GM11168 (cell line): ENCODE results near the gene ZIC5.

ENCODE experiments used
- in situ Hi-C: fragments of 300-500 bp; cut with MboI; formaldehyde crosslinking; loops from one replicate; pipeline ENCODE4 v1.12.0; 2022; ENCODE audit warnings: low sequenced_read_pairs; ENCODE audit not compliant: unreplicated experiment

ZIC5 gene

GRCh38 chr13:99977912-99978798, 6.6 kb upstream of the ZIC5 start:
- in situ Hi-C loops, result no loop called here

DNA sequence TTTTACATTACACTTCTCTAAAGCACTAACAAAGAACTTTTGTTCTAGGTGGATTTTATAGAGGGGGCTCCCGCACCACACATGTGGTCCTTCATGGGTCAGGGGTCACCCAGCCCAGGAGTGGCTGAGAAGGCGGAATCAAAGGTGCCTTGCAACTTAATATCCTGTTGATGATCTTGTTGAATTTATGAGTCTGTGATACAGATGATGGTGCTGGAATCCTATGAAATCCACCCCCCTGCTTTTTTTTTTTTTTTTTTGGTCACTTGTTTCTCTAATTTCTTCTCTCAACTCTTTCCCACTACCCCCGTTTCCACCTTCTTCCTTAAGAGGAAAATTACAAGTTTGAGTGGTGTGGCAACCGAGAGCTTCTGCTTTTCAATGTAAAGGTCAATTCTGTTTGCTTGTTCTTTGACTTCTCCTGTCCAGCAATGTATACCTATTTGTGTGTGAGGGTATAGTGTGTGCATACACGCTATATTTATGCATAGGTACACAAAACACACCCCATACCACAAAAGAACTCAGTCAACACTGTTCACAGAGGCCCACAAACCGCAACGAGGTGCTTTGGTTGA, 5.9 kb upstream of the ZIC5 start:
- in situ Hi-C loops, result no loop called here

DNA sequence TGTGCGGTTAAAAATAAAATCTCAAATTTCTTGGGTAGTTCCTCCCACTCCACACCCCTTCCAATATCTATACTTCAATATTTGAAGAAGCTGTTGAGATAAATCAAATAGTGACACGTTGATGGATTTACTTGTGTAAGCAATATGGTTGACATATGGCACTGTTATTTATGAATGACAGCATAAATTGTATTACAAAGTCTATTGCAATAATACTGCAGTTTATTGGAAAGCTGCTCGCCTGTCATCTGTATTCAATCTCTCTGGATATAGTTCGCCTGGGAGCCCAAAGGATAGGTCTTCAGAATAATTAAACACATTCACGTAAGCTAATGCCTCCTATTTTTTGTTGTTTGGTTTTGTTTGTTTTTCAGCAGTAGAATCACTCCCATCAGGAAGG, 5.0 kb upstream of the ZIC5 start:
- in situ Hi-C loops, result no loop called here

DNA sequence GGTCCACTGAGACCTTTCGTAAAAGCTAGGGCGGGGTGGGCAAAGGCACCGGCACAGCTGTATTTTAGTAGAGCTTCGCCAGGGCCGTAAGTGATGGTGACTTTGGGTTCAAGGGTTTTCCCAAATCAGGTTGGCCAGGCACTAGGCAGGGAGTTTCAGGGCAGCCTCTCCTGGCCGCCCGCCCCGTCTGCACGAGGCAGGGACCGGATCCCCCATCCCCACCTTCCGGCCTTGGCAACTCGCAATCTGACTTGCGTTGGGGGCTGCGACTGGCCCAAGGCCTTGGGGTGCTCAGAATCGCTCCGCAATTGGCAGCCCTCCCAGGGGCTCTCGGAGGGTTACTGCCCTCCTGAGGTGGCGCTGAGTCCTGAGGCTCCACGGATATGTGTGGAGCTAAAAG, 4.1 kb upstream of the ZIC5 start:
- in situ Hi-C loops, result no loop called here

DNA sequence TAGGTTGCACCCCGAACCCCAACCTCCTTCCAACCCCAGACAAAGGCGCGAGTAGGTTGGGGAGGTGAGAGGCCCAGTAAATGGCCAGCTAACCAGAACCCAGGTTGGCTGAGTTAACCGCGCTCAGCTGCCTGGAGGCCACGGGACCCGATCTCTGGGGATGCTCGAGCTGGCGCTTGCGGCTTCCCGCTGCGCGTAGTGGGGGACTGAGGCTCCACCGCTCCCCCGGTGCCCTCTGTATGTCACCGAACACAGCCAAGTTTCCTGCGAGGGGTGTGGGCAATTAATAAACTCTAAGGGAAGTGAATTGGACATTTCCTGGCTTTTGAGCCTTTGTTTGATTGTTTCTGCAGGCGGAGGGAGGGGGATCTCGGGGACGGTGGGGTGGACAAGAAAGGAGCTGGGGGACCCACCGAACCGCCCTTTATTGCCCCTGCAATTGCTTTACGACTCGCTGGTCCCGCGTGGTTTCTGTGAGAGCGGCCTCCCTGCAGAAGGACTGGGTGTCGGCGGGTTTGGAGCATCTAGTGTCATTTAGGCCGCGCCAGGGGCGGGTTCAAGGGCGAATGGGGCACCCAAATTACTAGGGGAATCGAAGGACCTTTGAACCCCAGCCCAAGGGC, 3.5 kb upstream of the ZIC5 start:
- in situ Hi-C loops, result no loop called here

- in situ Hi-C loops, result no loop called here
These were observed 2.9 kb upstream of the ZIC5 start for GRCh38 chr13:99974296-99974938.

DNA sequence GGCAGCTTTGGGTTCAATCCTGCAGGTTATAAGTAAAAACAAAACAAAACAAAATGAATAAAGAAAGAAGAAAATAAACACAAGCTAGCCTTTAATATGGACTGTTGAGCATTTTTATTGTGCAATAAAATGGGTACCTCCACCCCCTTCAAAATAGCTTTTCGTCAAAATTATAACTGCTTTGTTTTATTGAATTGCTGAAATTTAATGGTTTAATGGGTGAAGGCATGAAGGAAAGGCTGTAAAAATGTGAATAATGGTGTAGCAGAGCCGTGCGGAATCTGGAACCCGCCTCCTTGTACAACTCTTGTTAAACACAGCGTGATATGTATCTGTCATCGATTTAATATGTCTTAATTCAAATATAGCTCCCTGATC, 2.2 kb upstream of the ZIC5 start:
- in situ Hi-C loops, result no loop called here

DNA sequence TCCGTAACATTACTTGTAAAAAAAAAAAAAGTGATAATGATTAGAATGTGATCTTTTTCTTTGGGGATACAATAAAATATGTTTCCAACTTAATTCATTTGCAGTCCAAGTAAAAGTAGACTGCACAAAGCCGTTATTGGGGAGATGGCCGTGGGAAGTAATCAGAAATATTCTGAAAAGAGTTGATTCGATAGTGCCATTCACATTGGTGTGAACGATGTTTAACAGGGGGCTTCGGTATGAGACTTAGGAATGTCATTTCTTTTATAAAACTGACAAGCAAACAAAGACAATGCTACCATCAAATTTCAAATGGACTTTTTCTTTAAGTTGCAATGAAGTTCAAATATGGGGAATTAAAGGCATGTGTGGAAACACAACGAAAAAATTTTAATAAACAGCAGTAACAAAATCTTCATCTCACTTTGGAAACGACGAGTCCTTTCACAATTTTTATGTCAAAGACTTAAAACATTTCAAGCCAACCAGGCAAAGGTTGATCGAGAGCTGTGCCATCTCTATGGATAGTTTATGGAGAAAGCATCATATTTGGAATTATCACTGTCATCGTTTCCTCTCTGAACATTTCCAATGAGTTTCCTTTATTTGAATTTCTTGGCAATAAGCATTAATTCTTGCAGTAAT, 1.7 kb upstream of the ZIC5 start:
- in situ Hi-C loops, result no loop called here

DNA sequence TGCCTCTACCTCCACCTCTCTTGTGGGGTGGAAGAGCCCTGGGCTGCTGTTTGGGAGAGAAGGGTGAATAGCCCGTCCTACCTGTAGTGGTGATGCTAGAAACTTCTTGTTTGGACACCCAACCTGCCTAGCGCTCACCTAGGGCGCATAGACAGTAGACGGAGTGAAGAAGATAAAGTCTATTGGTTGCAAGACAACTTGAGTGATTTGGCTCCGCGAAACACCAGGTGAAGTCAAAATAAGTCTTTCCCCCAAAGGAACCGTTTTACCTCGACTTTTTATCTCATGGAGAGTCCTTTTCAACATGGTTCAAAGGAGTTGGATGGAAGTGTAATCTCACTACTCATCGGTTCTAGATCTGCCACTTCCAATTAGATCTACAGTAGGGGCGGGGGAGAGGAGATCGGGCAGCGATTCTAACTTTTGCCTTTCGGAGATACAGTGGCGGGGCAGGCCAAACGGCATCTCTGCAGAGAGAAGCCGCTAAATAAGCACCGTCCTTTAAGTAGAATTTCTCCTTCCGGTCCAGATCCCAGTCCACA, 694 bp upstream of the ZIC5 start:
- in situ Hi-C loops, result no loop called here

GRCh38 chr13:99970651-99971575, 654 bp downstream of the ZIC5 start:
- in situ Hi-C loops, result no loop called here

GRCh38 chr13:99969919-99970650, 1.5 kb downstream of the ZIC5 start:
- in situ Hi-C loops, result no loop called here

DNA sequence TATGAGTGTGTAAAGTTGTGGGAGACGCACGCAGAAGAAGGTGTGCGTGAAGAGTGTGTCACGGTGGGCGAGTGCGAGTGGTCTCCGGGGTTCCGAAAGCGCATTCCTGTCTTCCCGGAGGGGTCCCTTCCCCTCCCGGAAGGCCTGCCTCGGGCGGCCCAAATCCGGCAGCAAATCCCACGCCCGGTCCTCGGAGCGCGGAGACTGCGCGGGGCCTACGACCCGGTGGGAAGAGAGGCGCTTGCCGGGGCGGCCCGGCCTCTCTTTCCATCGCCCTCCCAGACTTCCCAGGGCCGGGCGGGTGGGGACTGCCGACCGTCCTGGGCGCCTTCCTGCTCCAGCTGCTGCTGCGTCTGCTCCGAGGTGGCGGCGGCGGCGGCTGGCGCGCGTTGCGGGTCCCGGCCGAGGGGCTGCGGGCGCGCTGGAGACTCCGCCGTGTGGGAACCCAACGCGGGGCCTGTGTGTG, 2.1 kb downstream of the ZIC5 start:
- in situ Hi-C loops, result no loop called here

GRCh38 chr13:99968521-99969452, 2.8 kb downstream of the ZIC5 start:
- in situ Hi-C loops, result no loop called here

- in situ Hi-C loops, result no loop called here
These were observed 3.6 kb downstream of the ZIC5 start for GRCh38 chr13:99967869-99968520.

GRCh38 chr13:99967498-99967868, 4.1 kb downstream of the ZIC5 start:
- in situ Hi-C loops, result no loop called here

DNA sequence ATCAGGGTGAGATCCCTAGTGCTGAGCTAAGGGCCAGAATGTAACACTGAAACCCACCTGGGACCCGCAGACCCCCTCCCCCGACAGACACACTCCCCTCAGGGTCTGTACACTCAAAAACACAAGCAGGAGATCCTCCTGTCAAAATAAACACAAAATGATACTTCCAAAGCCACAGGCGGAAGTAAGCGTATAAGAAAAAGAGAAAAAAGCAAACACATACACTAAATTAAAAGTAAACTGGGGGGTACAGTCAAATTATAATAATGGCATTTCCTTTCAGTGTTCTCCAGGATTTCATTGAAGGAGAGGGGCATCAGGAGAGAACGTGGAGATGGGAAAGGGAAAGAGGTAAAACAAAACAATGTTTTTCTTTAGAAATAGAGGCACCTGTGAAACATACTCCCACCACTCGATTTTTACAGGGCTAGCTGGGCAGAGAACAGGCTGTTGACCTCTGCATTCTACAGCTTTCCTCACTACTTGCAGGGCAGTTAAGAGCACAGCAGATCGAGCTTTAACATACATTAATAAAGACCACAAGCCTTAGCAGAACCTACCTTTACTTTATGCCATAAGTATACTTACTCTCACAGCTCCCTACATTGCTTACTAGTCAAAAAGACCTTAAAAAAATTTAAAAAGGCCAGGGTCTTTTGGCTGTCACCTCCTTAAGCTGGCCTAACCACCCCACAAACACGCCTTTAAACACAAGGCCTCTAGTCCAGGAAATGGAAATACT, 5.3 kb downstream of the ZIC5 start:
- in situ Hi-C loops, result no loop called here
